Esophagus muscularis mucosa (tissue), 3 donors: Measurements from ENCODE around the gene SLC9A8.

Experiments
- CTCF ChIP-seq, 3 experiments: fragments of 200-600 bp in 2 of 3; fragments of 450-650 bp in 1 of 3; sonication (generic) in 2 of 3; IDR thresholded peaks; one replicate each; pipeline ENCODE4 v1.5.1; 2017 to 2019; ENCODE audit warnings: antibody characterized with exemption in 3 of 3, mild to moderate bottlenecking in 2 of 3, moderate library complexity in 1 of 3
- POLR2A ChIP-seq: fragments of 450-650 bp; IDR thresholded peaks from one replicate; pipeline ENCODE4 v1.6.1; 2017; ENCODE audit warnings: antibody characterized with exemption, moderate library complexity, mild to moderate bottlenecking, low read depth
- POLR2AphosphoS5 ChIP-seq, 2 donors: sonication (generic); formaldehyde crosslinking; IDR thresholded peaks; one replicate each; pipeline ENCODE4 v1.6.1; 2017; ENCODE audit warnings: antibody characterized with exemption in 2 of 2

GRCh38 chr20:49941456-49941855, 128.8 kb downstream of the SLC9A8 start:
- TF ChIP-seq CTCF (IDR thresholded peaks at IDR 0.05) (no peak), POLR2A (no peak), POLR2AphosphoS5 (IDR thresholded peaks at IDR 0.05) (no peak)
